GM18858 (cell line): ENCODE results near the gene ENDOV.

ENCODE experiments used
- ATAC-seq: cut with Tn5 transposase; IDR thresholded peaks from one replicate; pipeline ENCODE4 v1.9.1; 2021; ENCODE audit not compliant: unreplicated experiment

ENDOV gene

DNA sequence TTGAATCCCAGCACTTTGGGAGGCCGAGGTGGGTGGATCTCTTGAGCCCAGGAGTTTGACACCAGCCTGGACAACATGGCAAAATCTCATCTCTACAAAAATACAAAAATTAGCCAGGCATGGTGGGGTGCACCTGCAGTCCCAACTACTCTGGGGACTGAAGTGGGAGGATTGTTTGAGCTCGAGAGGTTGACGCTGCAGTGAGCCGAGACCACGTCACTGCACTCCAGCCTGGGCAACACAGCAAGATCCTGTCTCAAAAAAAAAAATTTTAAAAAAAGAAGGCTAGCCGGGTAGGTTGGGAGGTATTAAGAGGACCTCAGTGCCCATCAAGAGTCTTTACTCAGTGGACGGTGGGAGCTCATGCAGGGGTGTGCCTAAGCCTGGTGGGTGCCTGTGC is 65.3 kb downstream of the ENDOV start:
- ATAC-seq = no peak

DNA sequence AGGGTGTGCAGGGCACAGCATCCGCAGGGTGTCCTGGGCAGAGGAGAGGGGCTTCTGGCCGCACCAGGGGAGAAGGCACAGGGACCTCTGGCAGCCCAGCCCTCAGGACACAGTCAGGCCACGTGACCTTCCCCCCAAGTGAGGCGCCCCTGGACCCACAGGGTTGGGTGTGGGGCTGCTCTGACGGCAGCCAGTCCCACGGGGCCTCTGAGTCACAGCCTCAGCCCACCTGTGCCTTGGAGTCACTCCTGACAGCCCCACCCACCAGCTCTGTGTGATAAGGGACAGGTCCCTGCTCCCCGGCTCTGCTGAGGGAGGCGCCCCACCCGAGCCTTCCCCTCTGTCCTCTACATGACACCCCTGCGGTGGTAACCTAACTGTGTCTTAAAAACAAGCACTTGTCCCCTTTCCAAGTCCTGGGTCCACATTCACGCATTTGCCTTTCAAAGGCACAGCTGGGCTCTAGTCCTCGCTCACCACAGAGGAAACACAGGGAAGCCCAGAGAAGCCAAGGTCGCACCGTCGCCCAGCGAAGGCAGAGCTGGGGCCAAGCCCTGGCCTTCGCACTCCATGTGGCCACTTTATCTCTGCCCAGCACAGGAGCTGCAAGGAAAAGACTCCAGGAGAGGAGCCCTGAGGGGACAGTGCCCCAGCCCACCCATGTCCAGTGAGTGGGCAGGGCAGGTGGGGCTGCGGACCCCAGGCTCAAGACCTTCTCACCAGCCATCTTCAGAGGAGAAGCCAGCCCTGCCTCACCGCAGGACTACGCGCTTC is 66.5 kb downstream of the ENDOV start:
- no peak for ATAC-seq

DNA sequence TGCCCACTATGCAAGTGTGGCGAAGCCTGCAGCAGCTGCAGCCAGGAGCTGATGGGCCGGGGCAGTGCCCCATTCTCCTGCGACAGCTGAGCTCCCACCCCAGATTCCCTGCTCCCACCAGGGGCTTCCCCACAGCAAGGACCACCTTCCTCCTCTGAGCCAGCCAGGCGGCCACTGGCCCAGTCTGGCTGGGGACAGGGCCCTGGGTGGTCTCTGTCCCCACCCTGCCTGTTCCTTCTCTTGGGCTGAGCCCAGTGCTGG is 67.0 kb downstream of the ENDOV start:
- ATAC-seq = no peak

DNA sequence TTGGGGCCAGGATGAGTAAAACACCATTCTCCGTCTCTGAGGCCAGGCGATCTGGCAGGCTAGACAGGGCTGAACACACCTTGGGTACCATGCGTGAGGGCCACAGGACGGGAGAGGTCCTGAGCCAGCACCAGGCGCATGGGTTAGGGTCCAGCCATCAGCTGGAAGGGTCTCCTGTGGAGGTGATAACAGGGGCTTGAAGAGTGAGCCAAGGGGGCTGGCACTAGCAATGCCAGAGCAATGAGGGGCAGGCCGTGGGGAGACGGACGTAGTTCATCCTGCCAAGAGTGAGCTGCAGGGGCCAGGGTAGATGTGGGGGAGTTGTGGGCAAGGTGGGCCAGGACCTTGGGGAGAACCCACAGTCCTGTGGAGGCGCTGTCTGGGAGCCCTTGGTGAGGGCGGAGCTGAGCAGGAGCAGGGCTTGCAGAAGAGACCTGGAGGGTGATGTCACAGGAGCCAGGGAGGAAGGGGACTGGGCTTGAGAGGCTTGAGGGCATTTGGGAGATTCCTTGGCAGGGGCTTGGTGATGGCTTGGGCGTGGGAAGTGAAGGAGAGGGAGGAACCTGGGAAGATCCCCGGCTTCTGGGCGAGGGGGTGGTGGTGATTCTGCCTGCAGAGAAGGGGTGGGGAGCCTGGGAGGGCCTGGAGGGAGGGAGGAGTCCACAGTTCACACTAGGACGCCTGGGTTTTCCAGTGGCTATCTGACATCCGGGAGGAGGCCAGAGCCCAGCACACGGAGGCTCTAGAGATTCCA is 67.8 kb downstream of the ENDOV start:
- no peak for ATAC-seq

DNA sequence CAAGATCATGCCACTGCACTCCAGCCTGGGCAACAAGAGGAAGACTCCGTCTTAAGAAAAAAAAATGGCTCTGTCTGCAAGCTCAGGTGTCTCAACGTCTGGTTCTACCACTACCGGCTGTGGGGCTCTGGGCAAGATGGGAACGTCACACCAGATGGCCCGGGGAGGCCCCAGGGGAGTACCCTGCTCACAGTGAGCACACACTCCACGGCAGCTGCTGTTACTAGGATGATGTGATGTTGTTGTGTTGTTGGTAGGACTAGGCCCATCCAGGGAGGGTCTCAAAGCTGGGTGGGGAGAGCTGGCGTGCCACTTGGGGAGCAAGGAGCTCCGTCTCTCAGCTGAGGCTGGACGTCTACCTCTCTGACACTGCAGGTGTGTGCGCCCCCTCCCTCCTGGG is 70.9 kb downstream of the ENDOV start:
- ATAC-seq = no peak

DNA sequence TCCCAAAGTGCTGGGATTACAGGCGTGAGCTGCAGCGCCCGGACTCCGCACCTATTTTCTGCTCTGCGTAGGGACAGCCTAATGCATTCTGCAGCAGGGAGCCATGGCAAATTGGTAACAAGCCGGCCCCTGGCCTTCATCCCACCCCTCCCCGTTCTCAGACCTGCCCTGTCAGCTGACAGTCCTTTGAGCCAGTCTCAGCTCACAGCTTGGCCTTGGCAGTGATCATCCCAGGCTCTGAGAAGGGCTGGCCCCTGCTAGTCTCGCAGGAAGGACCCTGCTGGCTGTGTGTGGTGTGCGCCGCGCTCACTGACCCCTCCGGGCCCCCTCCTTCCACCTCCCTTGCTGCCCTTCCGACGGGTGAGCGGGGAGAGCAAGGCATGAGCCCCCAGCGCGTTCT is 71.7 kb downstream of the ENDOV start:
- ATAC-seq = no peak

DNA sequence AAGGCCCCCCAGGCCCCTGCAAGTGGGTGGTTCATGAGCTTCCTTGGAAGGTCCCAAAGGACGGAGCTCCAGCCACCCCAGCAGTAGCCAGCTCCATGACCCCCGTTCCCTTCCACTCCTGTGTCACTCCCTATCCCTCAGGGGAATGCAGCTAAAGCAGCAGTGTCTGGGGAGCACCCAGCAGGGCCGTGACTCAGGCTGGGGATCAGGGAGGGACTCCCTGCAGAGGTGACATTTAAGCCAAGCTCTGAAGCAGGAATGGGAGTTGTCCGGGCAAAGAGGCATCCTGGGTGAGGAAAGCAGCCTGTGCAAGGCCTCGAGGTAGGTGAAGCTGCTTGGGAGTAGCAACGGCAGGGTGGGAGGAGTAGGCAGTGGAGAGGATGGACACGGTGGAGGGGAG is 72.5 kb downstream of the ENDOV start:
- ATAC-seq = no peak
